SU-DHL-6 (cell line): ENCODE data around the gene EN1.

Experiments used
- H2AFZ ChIP-seq: fragments of 200-600 bp; sonication (generic); 2 replicates; pipeline ENCODE4 v1.6.1; 2014; ENCODE audit warnings: low read depth, mild to moderate bottlenecking, moderate library complexity, mixed read lengths, antibody characterized with exemption, low read length; ENCODE audit not compliant: severe bottlenecking
- H3F3A ChIP-seq: fragments of 200-600 bp; shearing (Covaris generic); 2 replicates; pipeline ENCODE4 v1.6.0; 2016; ENCODE audit warnings: antibody characterized with exemption, mild to moderate bottlenecking; ENCODE audit not compliant: insufficient read depth
- H3K27ac ChIP-seq: fragments of 200-600 bp; sonication (generic); 2 replicates; pipeline ENCODE4 v1.5.1; 2016; ENCODE audit warnings: low read depth, mild to moderate bottlenecking, low read length, moderate library complexity, mixed read lengths
- H3K27me3 ChIP-seq: fragments of 200-600 bp; sonication (generic), shearing (Covaris generic); 2 replicates; pipeline ENCODE4 v1.6.0; 2014; ENCODE audit warnings: mild to moderate bottlenecking, low read length
- H3K36me3 ChIP-seq: fragments of 200-600 bp; sonication (generic); 2 replicates; pipeline ENCODE4 v1.6.1; 2014; ENCODE audit warnings: mild to moderate bottlenecking, low read length, mixed read lengths
- H3K4me2 ChIP-seq: fragments of 300-600, 200-600 bp; shearing (Covaris generic), sonication (generic); 2 replicates; pipeline ENCODE4 v1.6.0; 2014; ENCODE audit warnings: low read length, low read depth, mild to moderate bottlenecking; ENCODE audit not compliant: poor library complexity, severe bottlenecking
- H3K4me3 ChIP-seq: fragments of 200-600 bp; sonication (generic); 2 replicates; pipeline ENCODE4 v1.5.1; 2014; ENCODE audit warnings: antibody characterized with exemption, low read length, mild to moderate bottlenecking, mixed read lengths; ENCODE audit not compliant: insufficient read depth, poor library complexity, severe bottlenecking
- H3K79me2 ChIP-seq: fragments of 200-600 bp; sonication (generic); 2 replicates; pipeline ENCODE4 v1.6.1; 2014; ENCODE audit warnings: mild to moderate bottlenecking, low read length, moderate library complexity; ENCODE audit not compliant: insufficient read depth
- H3K9ac ChIP-seq: fragments of 200-600 bp; sonication (generic); 2 replicates; pipeline ENCODE4 v1.7.0; 2014; ENCODE audit warnings: mild to moderate bottlenecking, low read length
- H3K9me2 ChIP-seq: fragments of 200-600 bp; sonication (generic); replicated peaks from 2 replicates; pipeline ENCODE4 v1.6.1; 2014; ENCODE audit warnings: low read length; ENCODE audit not compliant: insufficient read depth
- H3K9me3 ChIP-seq: fragments of 200-600 bp; sonication (generic); 2 replicates; pipeline ENCODE4 v1.6.1; 2014; ENCODE audit warnings: low read length, mixed read lengths; ENCODE audit not compliant: insufficient read depth
- H4K20me1 ChIP-seq: fragments of 200-600 bp; sonication (generic); 2 replicates; pipeline ENCODE4 v1.6.1; 2014; ENCODE audit warnings: low read depth, mild to moderate bottlenecking, antibody characterized with exemption, low read length, moderate library complexity, mixed read lengths
- CTCF ChIP-seq: fragments of 200-600 bp; sonication (generic); IDR thresholded peaks from one replicate; pipeline ENCODE4 v1.5.1; 2017; ENCODE audit warnings: antibody characterized with exemption, mild to moderate bottlenecking, low read length, moderate library complexity; ENCODE audit not compliant: insufficient read depth, poor library complexity, severe bottlenecking
- EZH2phosphoT487 ChIP-seq: fragments of 200-600 bp; sonication (generic), shearing (Covaris generic); conservative IDR thresholded peaks from 2 replicates; pipeline ENCODE4 v1.6.1; 2018; ENCODE audit warnings: mild to moderate bottlenecking, antibody characterized with exemption, low read length, moderate library complexity, mixed read lengths

EN1 gene

GRCh38 chr2:118841828-118842461 lies 5.5 kb downstream of the EN1 start:
- Histone ChIP-seq H3K9ac (no peak overlapping the region), H3F3A (no peaks in the 10 kb centered on the region), H3K27ac (no peak overlapping the region), H2AFZ (no peak overlapping the region), H3K9me2 (no peaks in the 10 kb centered on the region), H3K4me2 (no peak overlapping the region), H4K20me1 (no peaks in the 10 kb centered on the region), H3K27me3 (no peaks in the 10 kb centered on the region), H3K9me3 (no peaks in the 10 kb centered on the region), H3K79me2 (no peaks in the 10 kb centered on the region), H3K4me3 (no peak overlapping the region), H3K36me3 (no peaks in the 10 kb centered on the region)
- TF ChIP-seq EZH2phosphoT487 (no peak), CTCF (no peak)

- Histone ChIP-seq H3K4me2 (no peak overlapping the region), H2AFZ (no peak overlapping the region), H3F3A (no peaks in the 10 kb centered on the region), H3K27me3 (no peaks in the 10 kb centered on the region), H3K9me2 (no peaks in the 10 kb centered on the region), H3K4me3 (no peak overlapping the region), H3K79me2 (no peaks in the 10 kb centered on the region), H3K9ac (no peak overlapping the region), H3K36me3 (no peaks in the 10 kb centered on the region), H3K9me3 (no peaks in the 10 kb centered on the region), H4K20me1 (no peaks in the 10 kb centered on the region), H3K27ac (no peak overlapping the region)
- TF ChIP-seq EZH2phosphoT487 (no peak), CTCF (no peak)
Measured at GRCh38 chr2:118841450-118841827, 6.0 kb downstream of the EN1 start.

GRCh38 chr2:118838741-118839455 lies 8.6 kb downstream of the EN1 start:
- Histone ChIP-seq H3K9ac (no peak overlapping the region), H2AFZ (no peak overlapping the region), H3K27ac (no peak overlapping the region), H3K27me3 (no peaks in the 10 kb centered on the region), H3K4me2 (no peak overlapping the region), H3K79me2 (no peaks in the 10 kb centered on the region), H4K20me1 (no peaks in the 10 kb centered on the region), H3K9me3 (no peaks in the 10 kb centered on the region), H3K4me3 (no peak overlapping the region), H3K9me2 (no peaks in the 10 kb centered on the region), H3K36me3 (no peaks in the 10 kb centered on the region), H3F3A (no peaks in the 10 kb centered on the region)
- no peak for TF ChIP-seq EZH2phosphoT487
- TF ChIP-seq CTCF, result no peak
